ENCODE measurements around the gene RNF34. TPM values are rescaled to one million over a fixed set of nuclear protein-coding genes. Genes with fewer than 3 reads are reported as not detected.

RNF34 gene
- total RNA-seq, 1 experiment from 2014 or later = 66.4 TPM

DNA sequence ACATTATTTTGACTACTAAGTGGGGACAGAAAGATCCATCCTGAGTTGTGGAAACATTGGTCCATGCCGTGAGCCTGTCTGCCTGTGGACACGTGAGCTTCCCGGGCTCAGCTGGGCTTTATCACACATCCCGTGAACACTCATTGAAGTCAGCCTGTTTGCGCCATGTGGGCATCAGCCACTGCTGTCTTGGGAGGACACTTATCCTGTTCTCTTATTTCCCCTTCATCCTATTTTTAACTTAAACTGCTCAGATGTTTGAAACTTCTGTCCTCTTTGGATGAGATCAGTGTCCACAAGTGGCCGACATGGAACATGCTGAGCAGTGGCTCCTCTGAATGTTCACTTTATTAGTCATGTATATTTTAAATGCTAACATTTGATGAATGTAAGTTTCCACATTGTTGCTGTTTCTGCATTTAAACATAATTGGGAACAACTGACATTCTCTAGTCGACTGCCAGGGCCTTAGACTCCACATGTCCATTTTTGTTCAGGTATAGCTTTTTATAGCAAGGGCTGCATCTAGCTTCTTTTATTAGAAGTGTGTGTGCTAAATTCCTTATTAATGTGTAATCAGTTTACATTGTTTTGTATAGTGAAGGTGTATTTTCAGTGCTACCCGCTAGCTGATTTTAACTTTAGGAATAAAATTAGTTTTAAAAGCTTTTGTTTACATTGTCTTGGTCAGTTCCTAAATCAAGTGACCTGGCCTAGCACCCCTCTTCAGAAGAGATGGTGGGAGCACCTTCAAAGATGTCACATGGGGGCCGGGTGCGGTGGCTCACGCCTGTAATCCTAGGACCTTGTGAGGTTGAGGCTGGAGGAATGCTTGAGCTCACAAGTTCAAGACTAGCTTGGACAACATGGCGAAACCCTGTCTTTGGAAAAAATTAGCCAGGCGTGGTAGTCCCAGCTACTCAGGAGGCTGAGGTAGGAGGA lies 24.0 kb downstream of the RNF34 start:
- no peak overlapping the region for H2BK120ac ChIP-seq (ENCODE audit: low read depth, low read length, poor library complexity, severe bottlenecking)
- H3K23ac ChIP-seq (ENCODE audit: insufficient read length, low read depth, low read length) = no peak overlapping the region
- H3K23me2 ChIP-seq (ENCODE audit: insufficient read length, low read depth, low read length, poor library complexity, severe bottlenecking) = no peaks in the 10 kb centered on the region
- no peak overlapping the region for H4K5ac ChIP-seq (ENCODE audit: insufficient read length, low read depth, low read length)
- no peak overlapping the region for H3K4me2 ChIP-seq (ENCODE audit: insufficient read depth, insufficient read length, low read length)
- peaks cover 41 to 97% (median 82%) of the 10 kb centered on the region in 3 experiments for H3K36me3 Mint-ChIP-seq (ENCODE audit: insufficient read depth in 1 of 3, low read depth in 3 of 3)
- H3K79me1 ChIP-seq (ENCODE audit: insufficient read depth, low read depth, low read length, poor library complexity, severe bottlenecking) = no peaks in the 10 kb centered on the region
- H2BK20ac ChIP-seq (ENCODE audit: low read depth, low read length, poor library complexity, severe bottlenecking) = no peak overlapping the region
- H3K9me3 ChIP-seq (ENCODE audit: control insufficient read depth, low read depth, low read length) = no peaks in the 10 kb centered on the region
- no peak overlapping the region for H4K8ac ChIP-seq (replicated peaks; ENCODE audit: insufficient read length, low read depth, low read length)
- no peaks in the 10 kb centered on the region for H3K27me3 ChIP-seq (ENCODE audit: insufficient read depth, low read length)
- DNase-seq = no peak
- H4K91ac ChIP-seq (ENCODE audit: insufficient read length, low read depth, low read length) = no peak overlapping the region
- no peak overlapping the region for H2AK5ac ChIP-seq (ENCODE audit: insufficient read length, low read length)
- no peak overlapping the region for H3K14ac ChIP-seq (ENCODE audit: insufficient read depth, low read length)
- no peaks in the 10 kb centered on the region for H4K20me1 ChIP-seq (ENCODE audit: control insufficient read depth, insufficient read depth, insufficient read length)
- no peak overlapping the region for H2BK15ac ChIP-seq (ENCODE audit: low read depth, low read length)
- no peak overlapping the region for H3T11ph ChIP-seq (ENCODE audit: low read length)
- no CpG with 5 or more reads among the region's 13 CpGs for WGBS (ENCODE audit: extremely low coverage, insufficient read length, low lambda C conversion rate)
- H2BK5ac ChIP-seq (ENCODE audit: insufficient read length, low read length) = no peak overlapping the region
- TF ChIP-seq, protein P1, sequence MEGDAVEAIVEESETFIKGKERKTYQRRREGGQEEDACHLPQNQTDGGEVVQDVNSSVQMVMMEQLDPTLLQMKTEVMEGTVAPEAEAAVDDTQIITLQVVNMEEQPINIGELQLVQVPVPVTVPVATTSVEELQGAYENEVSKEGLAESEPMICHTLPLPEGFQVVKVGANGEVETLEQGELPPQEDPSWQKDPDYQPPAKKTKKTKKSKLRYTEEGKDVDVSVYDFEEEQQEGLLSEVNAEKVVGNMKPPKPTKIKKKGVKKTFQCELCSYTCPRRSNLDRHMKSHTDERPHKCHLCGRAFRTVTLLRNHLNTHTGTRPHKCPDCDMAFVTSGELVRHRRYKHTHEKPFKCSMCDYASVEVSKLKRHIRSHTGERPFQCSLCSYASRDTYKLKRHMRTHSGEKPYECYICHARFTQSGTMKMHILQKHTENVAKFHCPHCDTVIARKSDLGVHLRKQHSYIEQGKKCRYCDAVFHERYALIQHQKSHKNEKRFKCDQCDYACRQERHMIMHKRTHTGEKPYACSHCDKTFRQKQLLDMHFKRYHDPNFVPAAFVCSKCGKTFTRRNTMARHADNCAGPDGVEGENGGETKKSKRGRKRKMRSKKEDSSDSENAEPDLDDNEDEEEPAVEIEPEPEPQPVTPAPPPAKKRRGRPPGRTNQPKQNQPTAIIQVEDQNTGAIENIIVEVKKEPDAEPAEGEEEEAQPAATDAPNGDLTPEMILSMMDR (conservative IDR thresholded peaks at IDR 0.05) = no peak
- H3K9ac ChIP-seq (ENCODE audit: extremely low read depth, insufficient read length, low read length) = no peak overlapping the region
- H3K4me3 Mint-ChIP-seq = no peak overlapping the region
- H3K56ac ChIP-seq (ENCODE audit: insufficient read length, low read depth, low read length) = no peak overlapping the region
- H3K4me1 Mint-ChIP-seq = no peaks in the 10 kb centered on the region
- H3K79me2 ChIP-seq (ENCODE audit: insufficient read depth, low read length) = no peaks in the 10 kb centered on the region
- H3K4ac ChIP-seq (ENCODE audit: low read depth, low read length) = no peak overlapping the region
- no peaks in the 10 kb centered on the region for H3K4me1 ChIP-seq (ENCODE audit: insufficient read depth, low read length)
- no peak overlapping the region for H3K27ac Mint-ChIP-seq
- no peak overlapping the region for H2AFZ ChIP-seq (ENCODE audit: low read length)
- H3K27ac ChIP-seq (ENCODE audit: insufficient read length, low read depth, low read length) = no peak overlapping the region
- H3K18ac ChIP-seq (ENCODE audit: insufficient read length, low read depth, low read length) = no peak overlapping the region
- no peaks in the 10 kb centered on the region for H3K27me3 Mint-ChIP-seq (ENCODE audit: low read depth)
- no peak overlapping the region for H2BK12ac ChIP-seq (ENCODE audit: insufficient read length, low read depth, low read length)
- H3K9me3 Mint-ChIP-seq = no peaks in the 10 kb centered on the region

Measured in H9 (cell line).